Progenitor cell of endocrine pancreas (in vitro differentiated cells): ENCODE results near the gene NAV2. TPM values are rescaled to one million over a fixed set of nuclear protein-coding genes. Genes with fewer than 3 reads are reported as not detected.
"Not testable (repeated sequence)": the region's sequence is repeated elsewhere in the genome, so short reads cannot be mapped to it uniquely, and the experiment has no call there.

Experiments
- DNase-seq: peaks from one replicate; pipeline ENCODE4 v3.0.0; 2021; ENCODE audit warnings: low spot score; ENCODE audit not compliant: unreplicated experiment
- H3K27ac Mint-ChIP-seq: 2 replicates; pipeline ENCODE4 v1.8.0; 2021; ENCODE audit warnings: mild to moderate bottlenecking, moderate library complexity, mixed read lengths
- H3K27me3 Mint-ChIP-seq: 2 replicates; pipeline ENCODE4 v1.8.0; 2021; ENCODE audit warnings: mixed read lengths
- H3K36me3 Mint-ChIP-seq: 2 replicates; pipeline ENCODE4 v1.8.0; 2022; ENCODE audit warnings: mixed read lengths; ENCODE audit not compliant: insufficient read depth
- H3K4me1 Mint-ChIP-seq: 2 replicates; pipeline ENCODE4 v1.8.0; 2021; ENCODE audit warnings: low read depth, mixed read lengths
- H3K4me3 Mint-ChIP-seq: 2 replicates; pipeline ENCODE4 v1.8.0; 2021; ENCODE audit warnings: low read depth, mild to moderate bottlenecking, moderate library complexity, mixed read lengths
- H3K9me3 Mint-ChIP-seq: 2 replicates; pipeline ENCODE4 v1.8.0; 2021; ENCODE audit warnings: low read depth, mixed read lengths
- total RNA-seq: library from RNA; stranded (reverse); gene quantifications from 2 replicates; pipeline ENCODE4 v1.2.1, GENCODE V29; 2021
- TF ChIP-seq, protein P1 (sequence below): fragments of 200-600 bp; sonication (generic); IDR thresholded peaks from one replicate; pipeline ENCODE4 v1.5.0; 2021; ENCODE audit warnings: antibody characterized with exemption, mild to moderate bottlenecking; ENCODE audit not compliant: unreplicated experiment

The NAV2 gene
- total RNA-seq, 1 donor from 2014 or later = 88.3 TPM

DNA sequence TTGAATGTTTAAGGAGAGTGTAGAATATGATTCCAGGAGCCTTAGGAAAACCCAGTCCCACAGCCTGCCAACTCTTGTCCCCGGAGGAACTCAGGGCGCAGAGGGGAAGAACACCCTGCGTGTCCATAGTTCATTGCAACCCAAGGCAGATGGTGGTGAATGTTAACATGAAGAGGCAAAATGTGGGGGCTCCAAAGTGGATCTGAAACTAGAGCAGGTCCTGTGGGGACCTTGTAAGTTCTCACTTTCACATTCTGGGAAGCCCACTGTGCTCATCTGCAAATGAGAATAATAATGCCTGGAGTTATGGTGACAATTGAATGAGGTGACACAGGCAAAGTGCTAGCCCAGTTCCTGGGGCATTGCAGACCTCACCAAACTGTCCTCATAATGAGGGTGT is 246.6 kb downstream of the NAV2 start:
- no peak overlapping the region for H3K27ac Mint-ChIP-seq
- no peaks in the 10 kb centered on the region for H3K27me3 Mint-ChIP-seq
- TF ChIP-seq, protein P1, sequence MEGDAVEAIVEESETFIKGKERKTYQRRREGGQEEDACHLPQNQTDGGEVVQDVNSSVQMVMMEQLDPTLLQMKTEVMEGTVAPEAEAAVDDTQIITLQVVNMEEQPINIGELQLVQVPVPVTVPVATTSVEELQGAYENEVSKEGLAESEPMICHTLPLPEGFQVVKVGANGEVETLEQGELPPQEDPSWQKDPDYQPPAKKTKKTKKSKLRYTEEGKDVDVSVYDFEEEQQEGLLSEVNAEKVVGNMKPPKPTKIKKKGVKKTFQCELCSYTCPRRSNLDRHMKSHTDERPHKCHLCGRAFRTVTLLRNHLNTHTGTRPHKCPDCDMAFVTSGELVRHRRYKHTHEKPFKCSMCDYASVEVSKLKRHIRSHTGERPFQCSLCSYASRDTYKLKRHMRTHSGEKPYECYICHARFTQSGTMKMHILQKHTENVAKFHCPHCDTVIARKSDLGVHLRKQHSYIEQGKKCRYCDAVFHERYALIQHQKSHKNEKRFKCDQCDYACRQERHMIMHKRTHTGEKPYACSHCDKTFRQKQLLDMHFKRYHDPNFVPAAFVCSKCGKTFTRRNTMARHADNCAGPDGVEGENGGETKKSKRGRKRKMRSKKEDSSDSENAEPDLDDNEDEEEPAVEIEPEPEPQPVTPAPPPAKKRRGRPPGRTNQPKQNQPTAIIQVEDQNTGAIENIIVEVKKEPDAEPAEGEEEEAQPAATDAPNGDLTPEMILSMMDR = no peak
- peaks cover 5% of the 10 kb centered on the region for H3K36me3 Mint-ChIP-seq
- H3K4me3 Mint-ChIP-seq = no peak overlapping the region
- H3K4me1 Mint-ChIP-seq = peaks cover 1% of the 10 kb centered on the region
- H3K9me3 Mint-ChIP-seq = no peaks in the 10 kb centered on the region
- DNase-seq = no peak

DNA sequence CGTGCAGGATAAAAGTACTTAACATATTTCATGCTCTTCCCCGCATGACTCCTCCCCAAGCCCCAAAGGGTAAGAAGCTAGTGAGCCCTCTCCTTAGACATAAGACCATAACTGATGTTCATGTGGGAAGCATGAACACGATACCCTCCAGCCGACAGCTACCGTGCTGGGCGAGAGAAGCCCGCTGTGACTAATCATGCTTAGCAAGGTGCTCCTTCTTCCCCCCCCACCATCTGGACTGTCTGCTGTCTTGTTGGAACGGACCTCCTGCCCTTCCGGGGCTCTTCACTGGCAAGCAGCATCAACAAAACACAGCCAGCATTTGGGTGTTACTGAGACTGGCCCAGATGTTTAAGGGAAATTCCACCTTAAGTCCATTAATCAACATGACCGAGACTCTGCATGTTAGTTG is 247.0 kb downstream of the NAV2 start:
- no peak for DNase-seq
- Mint-ChIP-seq H3K4me1 (peaks cover 1% of the 10 kb centered on the region), H3K27me3 (no peaks in the 10 kb centered on the region), H3K9me3 (no peaks in the 10 kb centered on the region), H3K27ac (no peak overlapping the region), H3K4me3 (no peak overlapping the region), H3K36me3 (peaks cover 5% of the 10 kb centered on the region)
- TF ChIP-seq, protein P1 = no peak

DNA sequence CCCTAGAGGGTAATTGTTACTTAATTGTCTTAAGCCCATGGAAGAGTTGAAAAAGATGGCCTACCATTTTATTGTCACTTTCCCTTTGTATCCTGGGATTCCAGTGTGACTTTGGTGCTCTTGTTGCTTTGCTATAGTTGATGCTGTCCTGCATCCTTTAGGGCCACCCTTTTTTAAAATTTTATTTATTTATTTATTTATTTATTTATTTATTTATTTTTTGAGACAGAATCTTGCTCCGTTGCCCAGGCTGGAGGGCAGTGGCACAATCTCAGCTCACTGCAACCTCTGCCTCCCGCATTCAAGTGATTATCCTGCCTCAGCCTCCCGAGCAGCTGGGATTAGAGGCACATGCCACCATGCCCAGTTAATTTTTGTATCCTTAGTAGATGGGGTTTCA is 247.8 kb downstream of the NAV2 start:
- not testable (repeated sequence) for DNase-seq, H3K36me3 Mint-ChIP-seq, H3K4me3 Mint-ChIP-seq, H3K4me1 Mint-ChIP-seq, H3K27ac Mint-ChIP-seq, H3K9me3 Mint-ChIP-seq, H3K27me3 Mint-ChIP-seq

DNA sequence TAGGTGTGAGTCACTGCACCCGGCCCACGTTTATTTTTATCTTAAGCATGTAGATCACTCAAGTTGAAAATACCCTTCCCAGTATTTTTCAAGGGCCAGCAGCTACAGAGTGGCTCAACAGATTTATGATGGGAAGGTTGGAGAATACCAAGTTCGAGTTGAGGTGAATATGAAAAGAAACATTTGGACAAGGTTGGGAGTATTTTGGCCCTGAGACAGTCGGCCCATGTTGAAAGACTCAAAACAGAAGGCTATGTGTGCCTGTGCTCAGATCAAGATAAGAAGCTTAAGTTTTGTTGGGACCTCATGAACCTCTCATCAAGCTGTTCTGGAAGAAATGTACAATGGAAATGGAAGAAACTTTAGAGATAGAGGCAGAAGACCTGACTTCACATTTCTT is 248.6 kb downstream of the NAV2 start:
- no peak overlapping the region for H3K27ac Mint-ChIP-seq
- TF ChIP-seq, protein P1 = no peak
- DNase-seq = no peak
- no peak overlapping the region for H3K4me3 Mint-ChIP-seq
- peaks cover 5% of the 10 kb centered on the region for H3K36me3 Mint-ChIP-seq
- peaks cover 1% of the 10 kb centered on the region for H3K4me1 Mint-ChIP-seq
- no peaks in the 10 kb centered on the region for H3K9me3 Mint-ChIP-seq
- H3K27me3 Mint-ChIP-seq = no peaks in the 10 kb centered on the region

DNA sequence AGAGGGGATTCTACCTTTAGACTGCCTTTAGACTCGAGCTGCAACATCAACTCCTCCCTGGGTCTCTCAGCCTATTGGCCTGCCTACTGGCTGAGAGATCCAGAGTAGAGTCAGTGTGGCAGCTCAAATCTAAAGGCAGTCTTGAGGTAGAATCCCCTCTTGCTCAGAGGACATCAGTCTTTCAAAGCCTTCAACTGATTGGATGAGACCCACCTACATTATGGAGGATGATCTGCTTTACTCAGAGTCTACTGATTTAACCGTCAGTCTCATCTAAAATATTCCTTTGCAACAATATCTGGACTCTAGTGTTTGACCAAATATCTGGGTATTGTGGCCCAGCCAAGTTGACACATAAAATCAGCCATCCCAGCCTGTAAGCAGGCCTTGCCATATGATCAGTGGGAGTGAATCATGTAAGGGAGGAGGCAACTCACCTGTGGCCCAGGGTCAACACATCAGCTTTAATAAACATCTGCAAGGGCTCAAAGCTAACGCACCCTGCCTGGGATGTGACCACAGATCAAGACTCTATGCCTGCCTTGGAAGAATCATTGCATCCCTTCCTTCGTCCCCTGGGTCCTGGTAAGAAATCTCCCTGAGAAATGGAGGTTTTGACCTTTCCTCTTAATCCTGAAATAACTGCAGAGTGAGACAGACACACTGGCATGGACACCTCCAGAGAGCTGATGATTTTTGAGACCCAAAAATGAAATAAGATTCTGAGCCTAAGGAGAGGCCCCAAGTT is 249.6 kb downstream of the NAV2 start:
- Mint-ChIP-seq H3K4me3 (no peak overlapping the region), H3K27me3 (no peaks in the 10 kb centered on the region), H3K9me3 (no peaks in the 10 kb centered on the region), H3K36me3 (peaks cover 5% of the 10 kb centered on the region), H3K4me1 (peaks cover 1% of the 10 kb centered on the region), H3K27ac (no peak overlapping the region)
- no peak for DNase-seq
- TF ChIP-seq, protein P1 = no peak

DNA sequence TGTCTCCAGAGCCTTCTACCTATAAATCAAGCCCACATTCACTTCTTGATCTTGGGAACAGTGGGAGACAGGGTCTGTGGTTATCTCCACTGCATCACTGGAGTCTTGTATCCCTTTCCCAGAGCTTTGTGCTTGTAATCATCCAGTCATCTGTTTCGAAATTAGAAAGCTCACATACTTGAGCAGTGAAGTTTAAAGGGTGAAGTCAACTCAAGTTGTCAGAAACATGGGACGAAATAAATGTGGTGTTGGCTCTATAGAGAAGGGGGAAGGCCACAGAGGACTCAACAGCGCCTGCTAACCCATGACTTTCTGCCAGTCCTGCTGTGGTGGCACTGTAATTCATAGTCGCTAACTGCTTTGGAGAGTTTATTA is 250.2 kb downstream of the NAV2 start:
- Mint-ChIP-seq H3K27ac (no peak overlapping the region), H3K4me1 (peaks cover 3% of the 10 kb centered on the region), H3K27me3 (no peaks in the 10 kb centered on the region), H3K36me3 (peaks cover 4% of the 10 kb centered on the region), H3K4me3 (no peak overlapping the region), H3K9me3 (no peaks in the 10 kb centered on the region)
- no peak for DNase-seq
- TF ChIP-seq, protein P1 = no peak
